ENCODE data around the gene VASN.

Gene VASN

DNA sequence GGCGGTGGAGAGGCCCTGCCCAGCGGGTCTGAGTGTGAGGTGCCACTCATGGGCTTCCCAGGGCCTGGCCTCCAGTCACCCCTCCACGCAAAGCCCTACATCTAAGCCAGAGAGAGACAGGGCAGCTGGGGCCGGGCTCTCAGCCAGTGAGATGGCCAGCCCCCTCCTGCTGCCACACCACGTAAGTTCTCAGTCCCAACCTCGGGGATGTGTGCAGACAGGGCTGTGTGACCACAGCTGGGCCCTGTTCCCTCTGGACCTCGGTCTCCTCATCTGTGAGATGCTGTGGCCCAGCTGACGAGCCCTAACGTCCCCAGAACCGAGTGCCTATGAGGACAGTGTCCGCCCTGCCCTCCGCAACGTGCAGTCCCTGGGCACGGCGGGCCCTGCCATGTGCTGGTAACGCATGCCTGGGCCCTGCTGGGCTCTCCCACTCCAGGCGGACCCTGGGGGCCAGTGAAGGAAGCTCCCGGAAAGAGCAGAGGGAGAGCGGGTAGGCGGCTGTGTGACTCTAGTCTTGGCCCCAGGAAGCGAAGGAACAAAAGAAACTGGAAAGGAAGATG is 11.2 kb downstream of the VASN start:
- Histone ChIP-seq H3K4me3 (replicated peaks; ENCODE audit: low read depth, low read length) (no peak overlapping the region), H3K36me3 (ENCODE audit: control insufficient read depth, insufficient read depth, low read length) (peaks cover 37% of the 10 kb centered on the region), H3K27me3 (replicated peaks; ENCODE audit: control insufficient read depth, insufficient read depth, low read length) (no peaks in the 10 kb centered on the region)
- TF ChIP-seq, protein P1, sequence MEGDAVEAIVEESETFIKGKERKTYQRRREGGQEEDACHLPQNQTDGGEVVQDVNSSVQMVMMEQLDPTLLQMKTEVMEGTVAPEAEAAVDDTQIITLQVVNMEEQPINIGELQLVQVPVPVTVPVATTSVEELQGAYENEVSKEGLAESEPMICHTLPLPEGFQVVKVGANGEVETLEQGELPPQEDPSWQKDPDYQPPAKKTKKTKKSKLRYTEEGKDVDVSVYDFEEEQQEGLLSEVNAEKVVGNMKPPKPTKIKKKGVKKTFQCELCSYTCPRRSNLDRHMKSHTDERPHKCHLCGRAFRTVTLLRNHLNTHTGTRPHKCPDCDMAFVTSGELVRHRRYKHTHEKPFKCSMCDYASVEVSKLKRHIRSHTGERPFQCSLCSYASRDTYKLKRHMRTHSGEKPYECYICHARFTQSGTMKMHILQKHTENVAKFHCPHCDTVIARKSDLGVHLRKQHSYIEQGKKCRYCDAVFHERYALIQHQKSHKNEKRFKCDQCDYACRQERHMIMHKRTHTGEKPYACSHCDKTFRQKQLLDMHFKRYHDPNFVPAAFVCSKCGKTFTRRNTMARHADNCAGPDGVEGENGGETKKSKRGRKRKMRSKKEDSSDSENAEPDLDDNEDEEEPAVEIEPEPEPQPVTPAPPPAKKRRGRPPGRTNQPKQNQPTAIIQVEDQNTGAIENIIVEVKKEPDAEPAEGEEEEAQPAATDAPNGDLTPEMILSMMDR (IDR thresholded peaks at IDR 0.05; ENCODE audit: insufficient read depth, low read length, poor library complexity, severe bottlenecking): no peak
- no peak for DNase-seq (ENCODE audit: extremely low read depth, insufficient read length)

DNA sequence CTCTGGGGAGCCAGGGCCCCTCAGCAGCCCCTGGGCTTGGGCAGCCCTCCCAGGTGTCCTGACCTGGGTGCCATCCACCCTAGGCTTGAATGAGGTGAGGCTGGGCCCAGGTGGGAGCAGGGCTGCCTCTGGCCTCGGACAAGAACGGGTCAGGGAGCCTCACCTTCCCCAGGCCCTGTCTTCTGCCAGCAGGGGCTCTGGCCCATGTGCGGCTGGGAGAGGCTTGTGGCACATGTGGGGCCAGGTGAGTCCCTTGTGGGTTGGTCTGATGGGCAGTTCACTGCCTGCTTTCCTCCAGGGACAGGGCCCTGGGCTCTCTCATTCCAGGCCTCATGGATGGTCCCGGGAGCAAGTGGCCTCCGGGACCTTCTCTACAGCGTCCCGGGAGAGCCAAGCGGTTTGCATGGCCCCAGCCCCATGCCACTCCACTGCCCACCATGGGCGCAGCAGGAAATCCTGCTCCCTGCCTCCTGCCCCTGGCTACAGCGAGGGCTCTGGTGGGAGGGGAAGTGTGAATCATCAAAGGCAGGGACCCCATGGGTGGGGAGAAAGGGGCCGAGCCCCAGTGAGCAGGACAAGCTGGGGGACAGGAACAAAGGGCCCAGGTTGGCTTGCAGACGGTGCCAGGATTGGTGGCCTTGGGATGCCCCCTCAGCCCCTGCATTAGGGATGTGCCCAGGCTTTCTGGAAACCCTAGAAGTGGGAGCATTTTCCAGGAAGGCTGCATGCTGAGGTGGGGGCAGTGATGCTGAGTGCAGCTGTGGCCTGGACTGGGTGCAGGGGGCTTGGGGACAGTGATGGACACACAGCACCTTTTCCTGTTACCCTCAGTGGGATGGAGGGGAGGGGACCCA is 12.2 kb downstream of the VASN start:
- Histone ChIP-seq H3K36me3 (ENCODE audit: control insufficient read depth, insufficient read depth, low read length) (peaks cover 37% of the 10 kb centered on the region), H3K4me3 (replicated peaks; ENCODE audit: low read depth, low read length) (no peak overlapping the region), H3K27me3 (replicated peaks; ENCODE audit: control insufficient read depth, insufficient read depth, low read length) (no peaks in the 10 kb centered on the region)
- TF ChIP-seq, protein P1 (IDR thresholded peaks at IDR 0.05; ENCODE audit: insufficient read depth, low read length, poor library complexity, severe bottlenecking): no peak
- no peak for DNase-seq (ENCODE audit: extremely low read depth, insufficient read length)

DNA sequence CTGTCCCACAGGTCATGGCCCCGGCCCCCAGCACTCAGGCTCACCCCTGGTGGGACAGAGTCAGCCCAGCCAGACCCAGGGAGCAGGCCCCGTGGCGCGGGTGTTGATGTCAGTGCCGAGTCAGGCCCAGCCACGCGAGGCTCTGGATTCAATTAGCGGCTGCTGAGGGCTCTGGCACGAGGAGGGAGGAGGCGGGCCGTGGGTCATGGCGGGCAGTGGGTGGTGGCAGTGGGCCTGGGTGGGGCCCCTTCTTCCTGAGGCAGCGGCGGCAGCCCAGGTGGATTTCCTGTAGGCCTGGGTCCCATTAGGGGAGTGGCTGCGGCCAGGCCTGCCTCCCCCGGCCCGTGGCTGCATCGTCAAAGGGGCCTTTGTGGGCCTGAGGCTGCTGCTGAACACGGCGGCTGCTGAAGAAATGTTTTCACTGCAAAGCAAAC is 12.9 kb downstream of the VASN start:
- H3K36me3 ChIP-seq (ENCODE audit: control insufficient read depth, insufficient read depth, low read length): peaks cover 40% of the 10 kb centered on the region
- no peak overlapping the region for H3K4me3 ChIP-seq (replicated peaks; ENCODE audit: low read depth, low read length)
- no peak for DNase-seq (ENCODE audit: extremely low read depth, insufficient read length)
- no peaks in the 10 kb centered on the region for H3K27me3 ChIP-seq (replicated peaks; ENCODE audit: control insufficient read depth, insufficient read depth, low read length)
- TF ChIP-seq, protein P1 (IDR thresholded peaks at IDR 0.05; ENCODE audit: insufficient read depth, low read length, poor library complexity, severe bottlenecking): no peak

DNA sequence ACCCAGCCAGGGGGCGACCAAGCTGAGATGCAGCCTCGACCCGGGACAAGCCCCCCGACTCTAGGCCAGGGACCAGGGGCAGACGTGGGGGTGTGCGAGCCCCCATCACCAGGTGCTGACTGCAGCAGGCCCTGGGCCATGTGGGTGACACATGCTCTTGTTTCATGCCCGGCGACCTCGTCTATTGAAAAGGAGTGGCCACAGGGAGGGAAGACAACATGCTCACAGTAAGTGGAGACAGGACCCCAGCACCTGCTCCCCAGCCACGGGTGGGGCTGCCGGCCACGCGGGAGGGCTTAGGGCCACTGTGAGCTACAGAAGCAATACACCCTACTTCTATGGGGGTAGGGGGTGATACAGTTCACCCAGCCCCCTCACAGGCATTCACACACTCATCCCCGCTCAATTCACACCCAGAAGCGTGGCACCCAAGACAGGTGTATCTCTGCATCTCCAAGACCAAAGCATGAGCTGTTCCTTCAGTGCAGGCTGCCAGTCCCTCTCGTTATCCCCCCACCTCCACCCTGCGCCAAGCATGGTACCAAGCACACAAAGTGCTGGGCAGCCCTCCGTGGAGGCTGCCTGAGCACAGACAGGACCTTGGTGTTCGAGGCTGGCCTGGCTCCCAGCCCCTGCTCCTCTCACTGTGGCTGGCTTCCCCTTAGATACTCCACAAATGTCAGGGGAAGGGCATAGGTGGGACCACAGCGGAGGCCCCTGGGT is 13.6 kb downstream of the VASN start:
- H3K36me3 ChIP-seq (ENCODE audit: control insufficient read depth, insufficient read depth, low read length): peaks cover 47% of the 10 kb centered on the region
- no peaks in the 10 kb centered on the region for H3K27me3 ChIP-seq (replicated peaks; ENCODE audit: control insufficient read depth, insufficient read depth, low read length)
- H3K4me3 ChIP-seq (replicated peaks; ENCODE audit: low read depth, low read length): no peak overlapping the region
- TF ChIP-seq, protein P1 (IDR thresholded peaks at IDR 0.05; ENCODE audit: insufficient read depth, low read length, poor library complexity, severe bottlenecking): no peak
- no peak for DNase-seq (ENCODE audit: extremely low read depth, insufficient read length)

DNA sequence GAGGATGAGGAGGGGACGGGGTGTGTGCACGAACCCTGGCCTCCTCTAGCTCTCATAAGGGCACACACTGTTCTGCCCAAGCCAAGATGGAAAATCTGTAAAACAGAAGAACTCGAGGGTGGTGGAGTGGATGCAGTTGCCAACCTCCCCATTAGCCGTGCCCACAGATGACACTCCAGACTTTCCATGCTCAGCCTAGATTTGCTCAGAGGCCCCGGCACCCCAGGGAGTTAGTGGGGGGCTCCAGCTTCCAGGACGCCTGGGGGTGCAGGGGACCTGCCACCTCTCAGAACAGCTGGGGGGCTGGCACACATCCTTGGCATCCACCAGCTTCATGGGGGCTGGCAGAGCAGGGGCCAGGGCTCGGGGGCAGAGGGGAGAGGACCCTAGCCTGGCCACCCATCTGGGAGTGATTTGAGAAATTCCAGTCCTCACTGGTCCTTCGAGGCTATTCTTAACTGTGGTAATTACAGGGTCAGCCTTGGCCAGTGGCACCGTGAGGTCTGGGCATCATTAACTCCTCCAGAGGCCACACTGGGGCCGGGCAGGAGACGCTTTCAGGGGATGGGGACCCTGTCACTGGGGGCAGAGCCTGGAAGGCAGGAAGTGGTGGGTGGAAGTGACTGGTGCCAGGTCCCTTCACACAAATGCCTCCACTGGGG is 14.3 kb downstream of the VASN start:
- Histone ChIP-seq H3K27me3 (replicated peaks; ENCODE audit: control insufficient read depth, insufficient read depth, low read length) (no peaks in the 10 kb centered on the region), H3K4me3 (replicated peaks; ENCODE audit: low read depth, low read length) (no peak overlapping the region), H3K36me3 (ENCODE audit: control insufficient read depth, insufficient read depth, low read length) (peaks cover 47% of the 10 kb centered on the region)
- TF ChIP-seq, protein P1 (IDR thresholded peaks at IDR 0.05; ENCODE audit: insufficient read depth, low read length, poor library complexity, severe bottlenecking): no peak
- DNase-seq (ENCODE audit: extremely low read depth, insufficient read length): no peak

All from GM06990 (cell line).